ENCODE results near the gene ITGB5. TPM values are rescaled to one million over a fixed set of nuclear protein-coding genes. Genes with fewer than 3 reads are reported as not detected.

The ITGB5 gene
- total RNA-seq, 2 donors from 2014 or later = 73.5 to 88.7 TPM

- Histone ChIP-seq H3K9me3 (no peaks in the 10 kb centered on the region), H3K4me1 (peaks cover 23% of the 10 kb centered on the region), H3K36me3 (replicated peaks in 1 of 2; ENCODE audit: insufficient read depth in 1 of 2, low read depth in 2 of 2) (no peaks in the 10 kb centered on the region), H3K4me3 (no peak overlapping the region), H3K27me3 (no peaks in the 10 kb centered on the region), H3K27ac (peak overlapping the region in 2 of 4 donors; percentile 35 to 45)
- intact Hi-C loops (cut with DNase I) = no loop called here
- WGBS, 2 donors = 88 to 93% methylated on average over 1 of the region's 1 CpG
- ATAC-seq (no peak), DNase-seq (no peak)
- TF ChIP-seq POLR2A (IDR thresholded peaks at IDR 0.05) (no peak), CTCF (IDR thresholded peaks at IDR 0.05) (no peak)
Measured at GRCh38 chr3:124832782-124833709, 54.1 kb downstream of the ITGB5 start.

- TF ChIP-seq POLR2A (IDR thresholded peaks at IDR 0.05) = no peak
- TF ChIP-seq CTCF (IDR thresholded peaks at IDR 0.05) = no peak
- ATAC-seq = no peak
- peaks cover 16% of the 10 kb centered on the region for H3K4me1 ChIP-seq
- no peaks in the 10 kb centered on the region for H3K9me3 ChIP-seq
- DNase-seq = no peak
- H3K36me3 ChIP-seq (replicated peaks in 1 of 2; ENCODE audit: insufficient read depth in 1 of 2, low read depth in 2 of 2) = no peaks in the 10 kb centered on the region
- WGBS, 2 donors = 74 to 81% methylated on average over 4 of the region's 4 CpGs
- H3K27me3 ChIP-seq = no peaks in the 10 kb centered on the region
- no peak overlapping the region for H3K27ac ChIP-seq
- no peak overlapping the region for H3K4me3 ChIP-seq
- intact Hi-C loops (cut with DNase I) = no loop called here
Measured at GRCh38 chr3:124831628-124832199, 55.5 kb downstream of the ITGB5 start.

GRCh38 chr3:124829819-124830554 is 57.2 kb downstream of the ITGB5 start:
- TF ChIP-seq POLR2A (IDR thresholded peaks at IDR 0.05) (no peak), CTCF (IDR thresholded peaks at IDR 0.05) (no peak)
- no peaks in the 10 kb centered on the region for H3K27me3 ChIP-seq
- intact Hi-C loops (cut with DNase I) = no loop called here
- ATAC-seq (no peak), DNase-seq (no peak)
- no peaks in the 10 kb centered on the region for H3K36me3 ChIP-seq (replicated peaks in 1 of 2; ENCODE audit: insufficient read depth in 1 of 2, low read depth in 2 of 2)
- H3K27ac ChIP-seq = peak overlapping the region in 2 of 4 donors; percentile 10 to 12
- H3K9me3 ChIP-seq = no peaks in the 10 kb centered on the region
- no peak overlapping the region for H3K4me3 ChIP-seq
- peaks cover 5% of the 10 kb centered on the region for H3K4me1 ChIP-seq
- 66 to 72% methylated on average over 6 of the region's 6 CpGs for WGBS, 2 donors

GRCh38 chr3:124829178-124829818 is 57.9 kb downstream of the ITGB5 start:
- TF ChIP-seq POLR2A (IDR thresholded peaks at IDR 0.05) (no peak), CTCF (IDR thresholded peaks at IDR 0.05) (no peak)
- Histone ChIP-seq H3K9me3 (no peaks in the 10 kb centered on the region), H3K36me3 (replicated peaks in 1 of 2; ENCODE audit: insufficient read depth in 1 of 2, low read depth in 2 of 2) (no peaks in the 10 kb centered on the region), H3K4me3 (no peak overlapping the region), H3K27me3 (no peaks in the 10 kb centered on the region), H3K27ac (peak overlapping the region in 1 of 4 donors; percentile 10), H3K4me1 (no peaks in the 10 kb centered on the region)
- no peak for ATAC-seq
- WGBS, 2 donors = 90 to 91% methylated on average over 15 of the region's 15 CpGs
- no peak for DNase-seq
- intact Hi-C loops (cut with DNase I) = no loop called here
